Measurements from ENCODE around the gene IL18. TPM values are rescaled to one million over a fixed set of nuclear protein-coding genes. Genes with fewer than 3 reads are reported as not detected.

Gene IL18
- total and polyA plus RNA-seq, 2 of the 8 experiments (the other 6 are each of a cell fraction or from before 2014, with no cell fraction given): 0.29 to 0.84 TPM

GRCh38 chr11:112162761-112163546 is 940 bp downstream of the IL18 start:
- Histone ChIP-seq H3K4me2 (ENCODE audit: insufficient read depth in 1 of 2, low read depth in 2 of 2, low read length in 2 of 2) (no peak overlapping the region), H3K4me1 (replicated peaks in 1 of 4; ENCODE audit: control insufficient read depth in 3 of 4, insufficient read depth in 4 of 4, low read length in 3 of 4) (no peaks in the 10 kb centered on the region; a peak in 2 of 7 replicates)
- POLR2A ChIA-PET (ENCODE audit: partially characterized antibody): no interaction called here
- TF ChIP-seq PHF8 (conservative IDR thresholded peaks at IDR 0.05; ENCODE audit: low read depth, low read length): no peak
- no peak for TF ChIP-seq RNF2 (IDR thresholded peaks at IDR 0.05; ENCODE audit: borderline replicate concordance, low read depth, low read length, missing control alignments, poor library complexity, severe bottlenecking)
- TF ChIP-seq TBP (IDR thresholded peaks at IDR 0.05; ENCODE audit: low read depth, low read length): no peak
- TF ChIP-seq GTF2F1 (IDR thresholded peaks at IDR 0.05; ENCODE audit: borderline replicate concordance, low read depth, low read length): no peak
- TF ChIP-seq BCL11A (IDR thresholded peaks at IDR 0.05; ENCODE audit: low read depth in 2 of 2, low read length in 2 of 2): no peak
- no peak for TF ChIP-seq HDAC6 (IDR thresholded peaks at IDR 0.05; ENCODE audit: low read depth, low read length)
- no peak for TF ChIP-seq CHD2 (IDR thresholded peaks at IDR 0.05; ENCODE audit: low read length)
- TF ChIP-seq TCF12 (IDR thresholded peaks at IDR 0.05; ENCODE audit: low read depth, low read length): no peak

More at GRCh38 chr11:112162761-112163546, 940 bp downstream of the IL18 start:
- Histone ChIP-seq H2AFZ (ENCODE audit: low read length) (no peak overlapping the region), H2BK5ac (ENCODE audit: low read depth, low read length) (no peak overlapping the region), H2BK15ac (ENCODE audit: low read length) (no peak overlapping the region), H4K20me1 (replicated peaks in 1 of 2; ENCODE audit: control insufficient read depth in 1 of 2, insufficient read depth in 2 of 2, low read length in 2 of 2) (no peaks in the 10 kb centered on the region), H2BK120ac (replicated peaks; ENCODE audit: low read depth, low read length) (no peak overlapping the region), H2BK12ac (ENCODE audit: low read depth, low read length) (no peak overlapping the region), H3K4me3 (ENCODE audit: extremely low read depth in 1 of 4, insufficient read depth in 2 of 4, low read depth in 3 of 4, low read length in 4 of 4) (no peak overlapping the region), H3K79me2 (ENCODE audit: control insufficient read depth in 1 of 2, insufficient read depth in 2 of 2, low read length in 2 of 2) (no peaks in the 10 kb centered on the region), H3K9me3 (ENCODE audit: insufficient read depth in 2 of 2, low read depth in 1 of 2, low read length in 1 of 2) (no peaks in the 10 kb centered on the region), H4K5ac (ENCODE audit: insufficient read length, low read depth, low read length) (no peak overlapping the region), H2AK5ac (ENCODE audit: low read depth, low read length) (no peak overlapping the region), H3K23ac (ENCODE audit: insufficient read length) (no peak overlapping the region), H4K91ac (replicated peaks; ENCODE audit: insufficient read length, low read length) (no peak overlapping the region), H2BK20ac (ENCODE audit: low read length) (no peak overlapping the region), H3K9ac (replicated peaks in 1 of 4; ENCODE audit: extremely low read depth in 1 of 4, low read depth in 3 of 4, low read length in 3 of 4) (no peak overlapping the region), H3K27me3 (replicated peaks in 1 of 4; ENCODE audit: control insufficient read depth in 3 of 4, extremely low read depth in 1 of 4, insufficient read depth in 3 of 4, low read length in 3 of 4) (no peaks in the 10 kb centered on the region), H3K56ac (replicated peaks; ENCODE audit: insufficient read length, low read depth, low read length) (no peak overlapping the region), H3K4ac (replicated peaks; ENCODE audit: insufficient read length, low read depth, low read length) (no peak overlapping the region), H3K23me2 (ENCODE audit: low read depth, low read length) (no peaks in the 10 kb centered on the region; the same call in 1 of the 2 replicates), H4K8ac (ENCODE audit: extremely low read depth, insufficient read depth, low read length) (no peak overlapping the region), H3K18ac (ENCODE audit: extremely low read depth, low read length) (no peak overlapping the region), H3K14ac (ENCODE audit: insufficient read length) (no peak overlapping the region), H3K79me1 (ENCODE audit: low read depth, low read length) (no peaks in the 10 kb centered on the region), H3K27ac (ENCODE audit: low read depth, low read length) (no peak overlapping the region), H3K36me3 (ENCODE audit: control insufficient read depth in 2 of 4, insufficient read depth in 4 of 4, low read length in 3 of 4) (no peaks in the 10 kb centered on the region)
- CTCF ChIA-PET (ENCODE audit: partially characterized antibody): interaction anchor here (0.7 to 3.5 kb wide), 4 partner anchors 10 to 85 kb away, joined by 3 to 15 read pairs (median 4); partner anchors contain the start of gene BCO2
- no peak for FAIRE-seq
- no peak for DNase-seq (ENCODE audit: low read depth in 1 of 2, low spot score in 2 of 2)
- WGBS, 2 experiments (ENCODE audit: extremely low coverage in 1 of 2, insufficient coverage in 1 of 2, insufficient read length in 1 of 2, insufficient replicate concordance in 2 of 2, low coverage in 1 of 2, low lambda C conversion rate in 2 of 2, missing lambda C conversion rate in 1 of 2): 85% methylated on average over 6 of the region's 6 CpGs; no CpG with 5 or more reads in 1 of the 2 experiments

All from H1 (cell line).